H9 (cell line): ENCODE measurements around the gene MAP3K2. TPM values are rescaled to one million over a fixed set of nuclear protein-coding genes. Genes with fewer than 3 reads are reported as not detected.

Experiments used
- DNase-seq: peaks from one replicate; pipeline ENCODE4 v3.0.0-alpha.2; 2017
- H2AFZ ChIP-seq: one replicate; pipeline ENCODE4 v1.6.1; 2013; ENCODE audit warnings: mild to moderate bottlenecking, low read length, control low read depth, moderate library complexity
- H2AK5ac ChIP-seq: 2 replicates; pipeline ENCODE4 v1.6.1; 2013; ENCODE audit warnings: low read length, control low read depth, mixed read lengths; ENCODE audit not compliant: insufficient read length
- H2BK120ac ChIP-seq: one replicate; pipeline ENCODE4 v1.6.1; 2013; ENCODE audit warnings: low read depth, mild to moderate bottlenecking, low read length, control low read depth, inconsistent platforms; ENCODE audit not compliant: poor library complexity, severe bottlenecking
- H2BK12ac ChIP-seq: 2 replicates; pipeline ENCODE4 v1.6.1; 2013; ENCODE audit warnings: low read length, control low read depth, mixed read lengths, low read depth; ENCODE audit not compliant: insufficient read length
- H2BK15ac ChIP-seq: 2 replicates; pipeline ENCODE4 v1.6.1; 2013; ENCODE audit warnings: low read depth, low read length, control low read depth
- H2BK20ac ChIP-seq: one replicate; pipeline ENCODE4 v1.6.1; 2013; ENCODE audit warnings: low read depth, mild to moderate bottlenecking, low read length, control low read depth, inconsistent platforms; ENCODE audit not compliant: poor library complexity, severe bottlenecking
- H2BK5ac ChIP-seq: 2 replicates; pipeline ENCODE4 v1.6.1; 2013; ENCODE audit warnings: low read length, control low read depth, mixed read lengths; ENCODE audit not compliant: insufficient read length
- H3K14ac ChIP-seq: 2 replicates; pipeline ENCODE4 v1.6.1; 2013; ENCODE audit warnings: low read length, control low read depth; ENCODE audit not compliant: insufficient read depth
- H3K18ac ChIP-seq: 2 replicates; pipeline ENCODE4 v1.6.1; 2013; ENCODE audit warnings: low read depth, mild to moderate bottlenecking, mixed read lengths, low read length, control low read depth; ENCODE audit not compliant: insufficient read length
- H3K23ac ChIP-seq: 2 replicates; pipeline ENCODE4 v1.6.1; 2013; ENCODE audit warnings: low read length, control low read depth, mixed read lengths, low read depth; ENCODE audit not compliant: insufficient read length
- H3K23me2 ChIP-seq: 2 replicates; pipeline ENCODE4 v1.6.1; 2013; ENCODE audit warnings: low read depth, mild to moderate bottlenecking, mixed read lengths, low read length, control low read depth; ENCODE audit not compliant: insufficient read length, poor library complexity, severe bottlenecking
- H3K27ac ChIP-seq: 2 replicates; pipeline ENCODE4 v1.5.1; 2013; ENCODE audit warnings: low read length, control low read depth, mixed read lengths, low read depth; ENCODE audit not compliant: insufficient read length
- H3K27me3 ChIP-seq: 2 replicates; pipeline ENCODE4 v1.6.1; 2013; ENCODE audit warnings: low read length, control low read depth, inconsistent platforms; ENCODE audit not compliant: insufficient read depth
- H3K4ac ChIP-seq: 2 replicates; pipeline ENCODE4 v1.6.1; 2013; ENCODE audit warnings: low read depth, mild to moderate bottlenecking, control low read depth, inconsistent platforms, low read length, moderate library complexity
- H3K4me1 ChIP-seq: 2 replicates; pipeline ENCODE4 v1.6.1; 2013; ENCODE audit warnings: low read length, control low read depth, inconsistent platforms; ENCODE audit not compliant: insufficient read depth
- H3K4me2 ChIP-seq: 2 replicates; pipeline ENCODE4 v1.6.1; 2013; ENCODE audit warnings: low read length, control low read depth, mixed read lengths; ENCODE audit not compliant: insufficient read length, insufficient read depth
- H3K56ac ChIP-seq: 2 replicates; pipeline ENCODE4 v1.6.1; 2013; ENCODE audit warnings: low read depth, mild to moderate bottlenecking, mixed read lengths, low read length, control low read depth; ENCODE audit not compliant: insufficient read length
- H3K79me1 ChIP-seq: 2 replicates; pipeline ENCODE4 v1.6.1; 2013; ENCODE audit warnings: low read depth, mild to moderate bottlenecking, moderate library complexity, low read length, control low read depth, inconsistent platforms; ENCODE audit not compliant: insufficient read depth, poor library complexity, severe bottlenecking
- H3K79me2 ChIP-seq: 2 replicates; pipeline ENCODE4 v1.6.1; 2013; ENCODE audit warnings: low read length, control low read depth, inconsistent platforms; ENCODE audit not compliant: insufficient read depth
- H3K9ac ChIP-seq: 2 replicates; pipeline ENCODE4 v1.6.1; 2013; ENCODE audit warnings: low read length, control low read depth, mixed read lengths; ENCODE audit not compliant: insufficient read length; ENCODE audit errors: extremely low read depth
- H3K9me3 ChIP-seq: one replicate; pipeline ENCODE4 v1.6.1; 2013; ENCODE audit warnings: low read depth, low read length, inconsistent platforms; ENCODE audit not compliant: control insufficient read depth
- H3T11ph ChIP-seq: one replicate; pipeline ENCODE4 v1.6.1; 2013; ENCODE audit warnings: mild to moderate bottlenecking, low read length, control low read depth, inconsistent platforms
- H4K20me1 ChIP-seq: one replicate; pipeline ENCODE4 v1.6.1; 2013; ENCODE audit not compliant: control insufficient read depth, insufficient read length, insufficient read depth
- H4K5ac ChIP-seq: 2 replicates; pipeline ENCODE4 v1.6.1; 2013; ENCODE audit warnings: low read depth, mild to moderate bottlenecking, mixed read lengths, low read length, control low read depth; ENCODE audit not compliant: insufficient read length
- H4K8ac ChIP-seq: replicated peaks from 2 replicates; pipeline ENCODE4 v1.6.1; 2013; ENCODE audit warnings: low read length, control low read depth, mixed read lengths, low read depth; ENCODE audit not compliant: insufficient read length
- H4K91ac ChIP-seq: 2 replicates; pipeline ENCODE4 v1.6.1; 2013; ENCODE audit warnings: low read depth, mild to moderate bottlenecking, moderate library complexity, mixed read lengths, low read length, control low read depth; ENCODE audit not compliant: insufficient read length
- H3K27ac Mint-ChIP-seq, 3 experiments: 2 replicates in 2 of 3; 3 replicates in 1 of 3; pipeline ENCODE4 v1.8.0; 2020 to 2021; ENCODE audit warnings: mixed read lengths in 3 of 3, mild to moderate bottlenecking in 1 of 3, moderate library complexity in 1 of 3
- H3K27me3 Mint-ChIP-seq: 2 replicates; pipeline ENCODE4 v1.8.0; 2021; ENCODE audit warnings: low read depth, mild to moderate bottlenecking, moderate library complexity, mixed read lengths
- H3K36me3 Mint-ChIP-seq, 3 experiments: 2 replicates in 2 of 3; 3 replicates in 1 of 3; pipeline ENCODE4 v1.8.0; 2020 to 2021; ENCODE audit warnings: low read depth in 3 of 3, mixed read lengths in 3 of 3; ENCODE audit not compliant: insufficient read depth in 1 of 3
- H3K4me1 Mint-ChIP-seq, 2 experiments: 2 replicates each; pipeline ENCODE4 v1.8.0; 2020; ENCODE audit warnings: mixed read lengths in 2 of 2
- H3K4me3 Mint-ChIP-seq, 2 experiments: 2 replicates in 1 of 2; 3 replicates in 1 of 2; pipeline ENCODE4 v1.8.0; 2020 to 2021; ENCODE audit warnings: mild to moderate bottlenecking in 2 of 2, mixed read lengths in 2 of 2, moderate library complexity in 1 of 2
- H3K9me3 Mint-ChIP-seq, 2 experiments: 2 replicates in 1 of 2; 3 replicates in 1 of 2; pipeline ENCODE4 v1.8.0; 2020; ENCODE audit warnings: mild to moderate bottlenecking in 2 of 2, mixed read lengths in 2 of 2, moderate library complexity in 1 of 2
- WGBS: extraction: QIAGEN DNeasy Blood & Tissue Kit; methylation state at CpG from one replicate; pipeline ENCODE4 v1.1.7; 2013; ENCODE audit warnings: missing lambda C conversion rate, low lambda C conversion rate, mixed read lengths; ENCODE audit not compliant: insufficient read length; ENCODE audit errors: extremely low coverage; 5-methylcytosine and 5-hydroxymethylcytosine counted together
- total RNA-seq: library from RNA; stranded (reverse); gene quantifications from 2 replicates; pipeline ENCODE4 v1.2.1, GENCODE V29; 2021
- TF ChIP-seq, protein P1 (sequence below): fragments of 200-600 bp; sonication (generic); conservative IDR thresholded peaks from 3 replicates; pipeline ENCODE4 v1.8.0; 2021; ENCODE audit warnings: antibody characterized with exemption, mild to moderate bottlenecking

The MAP3K2 gene
- total RNA-seq, 1 experiment from 2014 or later, result 25.8 TPM

DNA sequence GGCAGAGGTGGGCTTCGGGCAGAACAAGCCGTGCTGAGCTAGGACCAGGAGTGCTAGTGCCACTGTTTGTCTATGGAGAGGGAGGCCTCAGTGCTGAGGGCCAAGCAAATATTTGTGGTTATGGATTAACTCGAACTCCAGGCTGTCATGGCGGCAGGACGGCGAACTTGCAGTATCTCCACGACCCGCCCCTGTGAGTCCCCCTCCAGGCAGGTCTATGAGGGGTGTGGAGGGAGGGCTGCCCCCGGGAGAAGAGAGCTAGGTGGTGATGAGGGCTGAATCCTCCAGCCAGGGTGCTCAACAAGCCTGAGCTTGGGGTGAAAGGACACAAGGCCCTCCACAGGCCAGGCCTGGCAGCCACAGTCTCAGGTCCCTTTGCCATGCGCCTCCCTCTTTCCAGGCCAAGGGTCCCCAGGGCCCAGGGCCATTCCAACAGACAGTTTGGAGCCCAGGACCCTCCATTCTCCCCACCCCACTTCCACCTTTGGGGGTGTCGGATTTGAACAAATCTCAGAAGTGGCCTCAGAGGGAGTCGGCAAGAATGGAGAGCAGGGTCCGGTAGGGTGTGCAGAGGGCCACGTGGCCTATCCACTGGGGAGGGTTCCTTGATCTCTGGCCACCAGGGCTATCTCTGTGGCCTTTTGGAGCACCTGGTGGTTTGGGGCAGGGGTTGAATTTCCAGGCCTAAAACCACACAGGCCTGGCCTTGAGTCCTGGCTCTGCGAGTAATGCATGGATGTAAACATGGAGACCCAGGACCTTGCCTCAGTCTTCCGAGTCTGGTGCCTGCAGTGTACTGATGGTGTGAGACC, 30.7 kb upstream of the MAP3K2 start, which contains the start of gene PROC:
Gene PROC (plus strand): TSS at position 128 of the 812 bp plus-strand sequence. CDS start 1,516 bp downstream, outside the sequence.
- H2AK5ac ChIP-seq, result no peak within 1 kb of the TSS
- H3K9me3 ChIP-seq, result no peaks in the 10 kb centered on the region
- peaks cover 10% of the 10 kb centered on the region in 2 experiments for H3K4me1 Mint-ChIP-seq
- H3K14ac ChIP-seq, result no peak within 1 kb of the TSS
- no CpG with 5 or more reads among the region's 16 CpGs for WGBS
- no peak within 1 kb of the TSS for H2AFZ ChIP-seq
- H3K9me3 Mint-ChIP-seq, result no peaks in the 10 kb centered on the region; a peak in 1 of 5 replicates
- TF ChIP-seq, protein P1, sequence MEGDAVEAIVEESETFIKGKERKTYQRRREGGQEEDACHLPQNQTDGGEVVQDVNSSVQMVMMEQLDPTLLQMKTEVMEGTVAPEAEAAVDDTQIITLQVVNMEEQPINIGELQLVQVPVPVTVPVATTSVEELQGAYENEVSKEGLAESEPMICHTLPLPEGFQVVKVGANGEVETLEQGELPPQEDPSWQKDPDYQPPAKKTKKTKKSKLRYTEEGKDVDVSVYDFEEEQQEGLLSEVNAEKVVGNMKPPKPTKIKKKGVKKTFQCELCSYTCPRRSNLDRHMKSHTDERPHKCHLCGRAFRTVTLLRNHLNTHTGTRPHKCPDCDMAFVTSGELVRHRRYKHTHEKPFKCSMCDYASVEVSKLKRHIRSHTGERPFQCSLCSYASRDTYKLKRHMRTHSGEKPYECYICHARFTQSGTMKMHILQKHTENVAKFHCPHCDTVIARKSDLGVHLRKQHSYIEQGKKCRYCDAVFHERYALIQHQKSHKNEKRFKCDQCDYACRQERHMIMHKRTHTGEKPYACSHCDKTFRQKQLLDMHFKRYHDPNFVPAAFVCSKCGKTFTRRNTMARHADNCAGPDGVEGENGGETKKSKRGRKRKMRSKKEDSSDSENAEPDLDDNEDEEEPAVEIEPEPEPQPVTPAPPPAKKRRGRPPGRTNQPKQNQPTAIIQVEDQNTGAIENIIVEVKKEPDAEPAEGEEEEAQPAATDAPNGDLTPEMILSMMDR, result no peak
- H2BK20ac ChIP-seq, result no peak within 1 kb of the TSS
- H3K27me3 Mint-ChIP-seq, result peaks cover 87% of the 10 kb centered on the region
- no peak within 1 kb of the TSS for H3K9ac ChIP-seq
- no peak within 1 kb of the TSS for H3T11ph ChIP-seq
- no peak within 1 kb of the TSS for H3K23ac ChIP-seq
- H2BK5ac ChIP-seq, result no peak within 1 kb of the TSS
- no peak within 1 kb of the TSS for H3K56ac ChIP-seq
- H2BK120ac ChIP-seq, result no peak within 1 kb of the TSS
- H3K18ac ChIP-seq, result no peak within 1 kb of the TSS
- peaks cover 6% of the 10 kb centered on the region; the same call in 1 of the 2 replicates for H3K27me3 ChIP-seq
- H4K91ac ChIP-seq, result no peak within 1 kb of the TSS
- H3K27ac Mint-ChIP-seq, result no peak within 1 kb of the TSS; a peak in 1 of 7 replicates
- no peaks in the 10 kb centered on the region for H3K79me2 ChIP-seq
- H3K36me3 Mint-ChIP-seq, result peaks cover 0 to 6% (median 0%) of the 10 kb centered on the region in 3 experiments; a peak in 2 of 7 replicates
- H4K5ac ChIP-seq, result no peak within 1 kb of the TSS
- H3K27ac ChIP-seq, result no peak within 1 kb of the TSS
- H2BK15ac ChIP-seq, result no peak within 1 kb of the TSS
- no peak within 1 kb of the TSS for H4K8ac ChIP-seq
- no peak within 1 kb of the TSS for H2BK12ac ChIP-seq
- H3K4me3 Mint-ChIP-seq, result peak within 1 kb of the TSS in 1 of 2 experiments; percentile 17; a peak in 2 of 5 replicates
- no peaks in the 10 kb centered on the region for H3K4me1 ChIP-seq
- no peaks in the 10 kb centered on the region for H4K20me1 ChIP-seq
- DNase-seq, result peak; percentile 25
- H3K23me2 ChIP-seq, result peaks cover 15% of the 10 kb centered on the region
- no peak within 1 kb of the TSS for H3K4me2 ChIP-seq
- no peaks in the 10 kb centered on the region for H3K79me1 ChIP-seq
- H3K4ac ChIP-seq, result no peak within 1 kb of the TSS
